Smooth muscle cell of bladder (primary cell): Measurements from ENCODE around the gene CYYR1. TPM values are rescaled to one million over a fixed set of nuclear protein-coding genes. Genes with fewer than 3 reads are reported as not detected.

ENCODE experiments used
- total RNA-seq: library from RNA; depleted of rRNA; stranded (reverse); fragments of >200 nt; gene quantifications from 2 replicates; pipeline ENCODE4 v1.2.3, GENCODE V29; 2014

CYYR1 gene
- total RNA-seq: 0.09 TPM in 1 of 2 replicates, not detected in the other

GRCh38 chr21:26572702-26573381 lies at the start of gene CYYR1:
Gene CYYR1, minus strand, starts transcription at chr21:26573286. Its CDS starts 346 bp downstream, at chr21:26572940.

